H1 (cell line): ENCODE measurements around the gene HRH2. TPM values are rescaled to one million over a fixed set of nuclear protein-coding genes. Genes with fewer than 3 reads are reported as not detected.

Source experiments
- CTCF ChIA-PET: fragments of 300-600 bp; sonication (Branson Sonifier 250); formaldehyde crosslinking; loops from one replicate; lab custom pipeline; 2021; ENCODE audit not compliant: partially characterized antibody; lab: Charles Lee
- POLR2A ChIA-PET: fragments of 300-600 bp; sonication (Branson Sonifier 250); formaldehyde crosslinking; loops from one replicate; lab custom pipeline; 2021; ENCODE audit warnings: inconsistent platforms; ENCODE audit not compliant: partially characterized antibody; lab: Charles Lee
- DNase-seq, 2 experiments: peaks; one replicate each; pipeline versions ENCODE4 v3.0.0 to v3.0.0-alpha.2; 2010 to 2022; ENCODE audit warnings: low spot score in 2 of 2, low read depth in 1 of 2, mixed read lengths in 1 of 2
- FAIRE-seq: peaks from 2 replicates; lab custom pipeline; 2011; peaks lifted over from hg19 to GRCh38; lab: Jason Lieb, UNC
- H2AFZ ChIP-seq: 2 replicates; pipeline ENCODE4 v1.8.1; 2012; ENCODE audit warnings: low read length, inconsistent platforms
- H2AK5ac ChIP-seq: 2 replicates; pipeline ENCODE4 v1.6.1; 2013; ENCODE audit warnings: low read depth, low read length
- H2BK120ac ChIP-seq: replicated peaks from 2 replicates; pipeline ENCODE3; 2013; ENCODE audit warnings: low read depth, low read length, inconsistent platforms
- H2BK12ac ChIP-seq: 2 replicates; pipeline ENCODE4 v1.6.1; 2013; ENCODE audit warnings: low read depth, low read length
- H2BK15ac ChIP-seq: 2 replicates; pipeline ENCODE4 v1.6.1; 2013; ENCODE audit warnings: low read length
- H2BK20ac ChIP-seq: 2 replicates; pipeline ENCODE4 v1.6.1; 2013; ENCODE audit warnings: low read length
- H2BK5ac ChIP-seq: 2 replicates; pipeline ENCODE4 v1.6.1; 2013; ENCODE audit warnings: low read depth, low read length
- H3K14ac ChIP-seq: 2 replicates; pipeline ENCODE4 v1.6.1; 2013; ENCODE audit warnings: inconsistent platforms; ENCODE audit not compliant: insufficient read length
- H3K18ac ChIP-seq: 2 replicates; pipeline ENCODE4 v1.6.1; 2013; ENCODE audit warnings: low read length; ENCODE audit errors: extremely low read depth
- H3K23ac ChIP-seq: 2 replicates; pipeline ENCODE4 v1.6.1; 2013; ENCODE audit warnings: inconsistent platforms; ENCODE audit not compliant: insufficient read length
- H3K23me2 ChIP-seq: 2 replicates; pipeline ENCODE4 v1.6.1; 2013; ENCODE audit warnings: low read depth, low read length
- H3K27ac ChIP-seq: 2 replicates; pipeline ENCODE4 v1.6.1; 2011; ENCODE audit warnings: low read depth, low read length, inconsistent platforms
- H3K27me3 ChIP-seq, 4 experiments: replicated peaks in 1 of 4; 1 replicate in 1 of 4; 2 replicates in 3 of 4; pipeline versions ENCODE4 v1.6.1 to v1.8.1; 2011 to 2013; ENCODE audit warnings: low read length in 3 of 4, mild to moderate bottlenecking in 3 of 4, inconsistent platforms in 2 of 4, mixed read lengths in 2 of 4, moderate library complexity in 1 of 4; ENCODE audit not compliant: control insufficient read depth in 3 of 4, insufficient read depth in 3 of 4; ENCODE audit errors: extremely low read depth in 1 of 4
- H3K36me3 ChIP-seq, 4 experiments: 2 replicates each; pipeline versions ENCODE4 v1.6.1 to v1.8.1; 2011 to 2013; ENCODE audit warnings: mild to moderate bottlenecking in 4 of 4, low read length in 3 of 4, moderate library complexity in 2 of 4, control low read depth in 1 of 4, inconsistent platforms in 1 of 4; ENCODE audit not compliant: insufficient read depth in 4 of 4, control insufficient read depth in 2 of 4
- H3K4ac ChIP-seq: replicated peaks from 2 replicates; pipeline ENCODE3; 2013; ENCODE audit warnings: low read length, low read depth, mixed read lengths, inconsistent platforms; ENCODE audit not compliant: insufficient read length
- H3K4me1 ChIP-seq, 4 experiments: replicated peaks in 1 of 4; 1 replicate in 1 of 4; 2 replicates in 3 of 4; pipeline versions ENCODE4 v1.6.1 to v1.8.1; 2011 to 2013; ENCODE audit warnings: low read length in 3 of 4, inconsistent platforms in 2 of 4, mixed read lengths in 1 of 4; ENCODE audit not compliant: insufficient read depth in 4 of 4, control insufficient read depth in 3 of 4
- H3K4me2 ChIP-seq, 2 experiments: 2 replicates each; pipeline versions ENCODE4 v1.6.1 to v1.8.1; 2011 to 2013; ENCODE audit warnings: low read depth in 2 of 2, low read length in 2 of 2, control low read depth in 1 of 2, inconsistent platforms in 1 of 2, mild to moderate bottlenecking in 1 of 2; ENCODE audit not compliant: insufficient read depth in 1 of 2
- H3K4me3 ChIP-seq, 4 experiments: fragments of 200-600, 300-600 bp in 1 of 4; sonication (generic), shearing (Covaris generic), sonication (Bioruptor Twin) in 1 of 4; 2 replicates each; pipeline versions ENCODE4 v1.5.1 to v1.8.1; 2011 to 2016; ENCODE audit warnings: low read length in 4 of 4, low read depth in 3 of 4, control low read depth in 2 of 4, inconsistent platforms in 2 of 4, mild to moderate bottlenecking in 2 of 4, mixed read lengths in 1 of 4, moderate library complexity in 1 of 4; ENCODE audit not compliant: insufficient read depth in 2 of 4; ENCODE audit errors: extremely low read depth in 1 of 4
- H3K56ac ChIP-seq: replicated peaks from 2 replicates; pipeline ENCODE3; 2013; ENCODE audit warnings: low read depth, mild to moderate bottlenecking, mixed read lengths, low read length, inconsistent platforms; ENCODE audit not compliant: insufficient read length
- H3K79me1 ChIP-seq: 2 replicates; pipeline ENCODE4 v1.6.1; 2013; ENCODE audit warnings: low read depth, low read length, control low read depth
- H3K79me2 ChIP-seq, 2 experiments: 2 replicates each; pipeline versions ENCODE4 v1.6.1 to v1.8.1; 2012 to 2013; ENCODE audit warnings: low read length in 2 of 2, mild to moderate bottlenecking in 2 of 2, inconsistent platforms in 1 of 2; ENCODE audit not compliant: insufficient read depth in 2 of 2, control insufficient read depth in 1 of 2
- H3K9ac ChIP-seq, 4 experiments: replicated peaks in 1 of 4; 1 replicate in 1 of 4; 2 replicates in 3 of 4; pipeline versions ENCODE4 v1.6.1 to v1.8.1; 2011 to 2013; ENCODE audit warnings: low read depth in 3 of 4, low read length in 3 of 4, control low read depth in 2 of 4, mild to moderate bottlenecking in 2 of 4, moderate library complexity in 2 of 4, inconsistent platforms in 1 of 4; ENCODE audit errors: extremely low read depth in 1 of 4
- H3K9me3 ChIP-seq, 2 experiments: 2 replicates each; pipeline versions ENCODE4 v1.6.1 to v1.8.1; 2012 to 2013; ENCODE audit warnings: mild to moderate bottlenecking in 2 of 2, moderate library complexity in 2 of 2, control low read depth in 1 of 2, inconsistent platforms in 1 of 2, low read depth in 1 of 2, low read length in 1 of 2, mixed read lengths in 1 of 2; ENCODE audit not compliant: insufficient read depth in 2 of 2
- H4K20me1 ChIP-seq, 2 experiments: replicated peaks in 1 of 2; 2 replicates each; pipeline versions ENCODE3 to v1.8.1; 2011 to 2013; ENCODE audit warnings: inconsistent platforms in 2 of 2, low read length in 2 of 2, mild to moderate bottlenecking in 1 of 2; ENCODE audit not compliant: insufficient read depth in 2 of 2, control insufficient read depth in 1 of 2
- H4K5ac ChIP-seq: 2 replicates; pipeline ENCODE4 v1.6.1; 2013; ENCODE audit warnings: low read length, low read depth, mixed read lengths, inconsistent platforms; ENCODE audit not compliant: insufficient read length
- H4K8ac ChIP-seq: 2 replicates; pipeline ENCODE4 v1.8.0; 2013; ENCODE audit warnings: mild to moderate bottlenecking, moderate library complexity, low read length, inconsistent platforms; ENCODE audit not compliant: insufficient read depth; ENCODE audit errors: extremely low read depth
- H4K91ac ChIP-seq: replicated peaks from 2 replicates; pipeline ENCODE3; 2013; ENCODE audit warnings: low read length, mixed read lengths, inconsistent platforms; ENCODE audit not compliant: insufficient read length
- ATF3 ChIP-seq: IDR thresholded peaks from 2 replicates; pipeline ENCODE4 v1.6.1; 2011; ENCODE audit warnings: low read depth, mild to moderate bottlenecking, low read length; ENCODE audit not compliant: insufficient read depth
- CBX5 ChIP-seq: fragments of 300-800, 300-1000 bp; sonication (generic); IDR thresholded peaks from 2 replicates; pipeline ENCODE4 v1.7.1; 2016; ENCODE audit warnings: antibody characterized with exemption, low read length, low read depth
- CHD2 ChIP-seq: IDR thresholded peaks from 2 replicates; pipeline ENCODE4 v1.6.1; 2012; ENCODE audit warnings: low read length, improper control_type of control experiment
- JUN ChIP-seq: IDR thresholded peaks from 2 replicates; pipeline ENCODE4 v1.6.1; 2011; ENCODE audit warnings: low read depth, mild to moderate bottlenecking, improper control_type of control experiment, low read length
- KDM4A ChIP-seq: IDR thresholded peaks from one replicate; pipeline ENCODE4 v1.7.1; 2012; ENCODE audit warnings: low read depth, mild to moderate bottlenecking, moderate library complexity, low read length, inconsistent platforms; ENCODE audit not compliant: severe bottlenecking
- POLR2AphosphoS5 ChIP-seq: IDR thresholded peaks from 2 replicates; pipeline ENCODE4 v1.6.1; 2011; ENCODE audit warnings: low read depth, low read length
- SIX5 ChIP-seq: IDR thresholded peaks from 2 replicates; pipeline ENCODE4 v1.6.1; 2011; ENCODE audit warnings: mild to moderate bottlenecking, low read depth, low read length
- SP1 ChIP-seq: IDR thresholded peaks from 2 replicates; pipeline ENCODE4 v1.6.1; 2011; ENCODE audit warnings: low read depth, low read length
- SP4 ChIP-seq: IDR thresholded peaks from 2 replicates; pipeline ENCODE4 v1.6.1; 2012; ENCODE audit warnings: low read length, inconsistent platforms
- TAF1 ChIP-seq: IDR thresholded peaks from 2 replicates; pipeline ENCODE4 v1.6.1; 2011; ENCODE audit warnings: mild to moderate bottlenecking, low read depth, low read length
- TCF12 ChIP-seq: IDR thresholded peaks from 2 replicates; pipeline ENCODE4 v1.6.1; 2011; ENCODE audit warnings: low read depth, mild to moderate bottlenecking, low read length
- TEAD4 ChIP-seq: IDR thresholded peaks from 2 replicates; pipeline ENCODE4 v1.6.1; 2012; ENCODE audit warnings: low read depth, low read length, inconsistent platforms, mixed read lengths
- USF2 ChIP-seq: IDR thresholded peaks from 2 replicates; pipeline ENCODE4 v1.6.1; 2011; ENCODE audit warnings: low read length, improper control_type of control experiment
- WGBS, 2 experiments: shearing (Covaris generic) in 1 of 2; methylation state at CpG; one replicate each; pipeline versions ENCODE4 v1.1.6 to v1.1.7; 2013 to 2015; ENCODE audit warnings: low lambda C conversion rate in 2 of 2, mixed read lengths in 2 of 2, inconsistent platforms in 1 of 2, low coverage in 1 of 2, missing lambda C conversion rate in 1 of 2; ENCODE audit not compliant: insufficient replicate concordance in 2 of 2, insufficient coverage in 1 of 2, insufficient read length in 1 of 2; ENCODE audit errors: extremely low coverage in 1 of 2, missing lambda C conversion rate in 1 of 2; 5-methylcytosine and 5-hydroxymethylcytosine counted together
- polyA plus RNA-seq, 7 experiments: library from polyadenylated mRNA; depleted of rRNA in 3 of 7; stranded (reverse) in 5 of 7; unstranded in 2 of 7; fragments of >200 nt in 5 of 7; fragments of 200-250 nt in 2 of 7; gene quantifications; 1 replicate in 5 of 7; 2 replicates in 1 of 7; 4 replicates in 1 of 7; pipeline versions ENCODE4 v1.2.1 to v1.2.3, GENCODE V29; 2011 to 2013; ENCODE audit warnings: missing spikeins in 2 of 7, mixed read lengths in 2 of 7
- total RNA-seq: library from RNA; stranded (reverse); fragmentation: NEBNext Ultra II Directional; extraction: Animal tissue kit (Norgen Biotek cat#: 25700); gene quantifications from 2 replicates; pipeline ENCODE4 v1.2.1, GENCODE V29; 2021

Gene HRH2
- total and polyA plus RNA-seq, 2 of the 8 experiments (the other 6 are each of a cell fraction or from before 2014, with no cell fraction given) = 7.8 to 8.1 TPM

- no peak for DNase-seq
- Histone ChIP-seq H3K79me2 (no peaks in the 10 kb centered on the region), H3K36me3 (no peaks in the 10 kb centered on the region), H3K9me3 (no peaks in the 10 kb centered on the region), H3K27ac (no peak overlapping the region), H3K4me2 (peak overlapping the region; percentile 38 to 52; a peak in 3 of 4 replicates), H3K4ac (no peak overlapping the region), H3K18ac (no peak overlapping the region), H3K23me2 (no peaks in the 10 kb centered on the region), H3K56ac (no peak overlapping the region), H2BK12ac (no peak overlapping the region), H3K4me3 (peak overlapping the region in 1 of 4 experiments; percentile 37; a peak in 2 of 8 replicates), H3K14ac (no peak overlapping the region), H3K79me1 (no peaks in the 10 kb centered on the region), H3K4me1 (peaks cover 0 to 3% (median 2%) of the 10 kb centered on the region in 4 experiments; a peak in 2 of 7 replicates), H4K8ac (no peak overlapping the region), H4K20me1 (peaks cover 0 to 2% of the 10 kb centered on the region in 2 experiments), H4K5ac (no peak overlapping the region), H2BK5ac (no peak overlapping the region), H4K91ac (no peak overlapping the region), H2AK5ac (no peak overlapping the region), H2AFZ (peak overlapping the region; percentile 87; the same call in 1 of the 2 replicates), H3K9ac (no peak overlapping the region), H3K23ac (no peak overlapping the region), H3K27me3 (0 out of 7 replicates have a peak, but pooled peaks cover 0 to 2% (median 0%) of the 10 kb centered on the region in 4 experiments), H2BK120ac (no peak overlapping the region), H2BK20ac (no peak overlapping the region), H2BK15ac (no peak overlapping the region)
- CTCF ChIA-PET = interaction anchor here (1.3 to 6.4 kb wide), 4 partner anchors 10 to 60 kb away, joined by 3 to 43 read pairs (median 4); no protein-coding TSS in a partner anchor
- WGBS, 2 experiments = 47% methylated on average over 2 of the region's 2 CpGs; no CpG with 5 or more reads in 1 of the 2 experiments
- POLR2A ChIA-PET = interaction anchor here (0.7 kb wide), 1 partner anchor 31 kb away, joined by 3 read pairs; no protein-coding TSS in a partner anchor
- peak; percentile 91 for FAIRE-seq
- peak; percentile 84 for TF ChIP-seq TEAD4
- no peak for TF ChIP-seq JUN
- TF ChIP-seq CHD2 = peak; percentile 67; the same call in 1 of the 2 replicates
- peak; percentile 85; the same call in 1 of the 2 replicates for TF ChIP-seq ATF3
- TF ChIP-seq SIX5 = peak; percentile 87
- no peak for TF ChIP-seq KDM4A
- TF ChIP-seq CBX5 = no peak
- TF ChIP-seq USF2 = peak; percentile 95
- peak; percentile 70; the same call in 1 of the 2 replicates for TF ChIP-seq SP1
- 0 out of 2 replicates have a peak, but pooled peaks have one; percentile 19 for TF ChIP-seq TAF1
- TF ChIP-seq POLR2AphosphoS5 = no peak
- TF ChIP-seq SP4 = no peak
- TF ChIP-seq TCF12 = no peak
These were observed 89.0 kb downstream of the HRH2 start for GRCh38 chr5:175746851-175747250.
